ENCODE measurements around the gene MON1B.
A peak's percentile ranks its signal among the peaks of the same experiment; 100 is the strongest.
"Not testable (repeated sequence)": the region's sequence is repeated elsewhere in the genome, so short reads cannot be mapped to it uniquely, and the experiment has no call there.

The MON1B gene

DNA sequence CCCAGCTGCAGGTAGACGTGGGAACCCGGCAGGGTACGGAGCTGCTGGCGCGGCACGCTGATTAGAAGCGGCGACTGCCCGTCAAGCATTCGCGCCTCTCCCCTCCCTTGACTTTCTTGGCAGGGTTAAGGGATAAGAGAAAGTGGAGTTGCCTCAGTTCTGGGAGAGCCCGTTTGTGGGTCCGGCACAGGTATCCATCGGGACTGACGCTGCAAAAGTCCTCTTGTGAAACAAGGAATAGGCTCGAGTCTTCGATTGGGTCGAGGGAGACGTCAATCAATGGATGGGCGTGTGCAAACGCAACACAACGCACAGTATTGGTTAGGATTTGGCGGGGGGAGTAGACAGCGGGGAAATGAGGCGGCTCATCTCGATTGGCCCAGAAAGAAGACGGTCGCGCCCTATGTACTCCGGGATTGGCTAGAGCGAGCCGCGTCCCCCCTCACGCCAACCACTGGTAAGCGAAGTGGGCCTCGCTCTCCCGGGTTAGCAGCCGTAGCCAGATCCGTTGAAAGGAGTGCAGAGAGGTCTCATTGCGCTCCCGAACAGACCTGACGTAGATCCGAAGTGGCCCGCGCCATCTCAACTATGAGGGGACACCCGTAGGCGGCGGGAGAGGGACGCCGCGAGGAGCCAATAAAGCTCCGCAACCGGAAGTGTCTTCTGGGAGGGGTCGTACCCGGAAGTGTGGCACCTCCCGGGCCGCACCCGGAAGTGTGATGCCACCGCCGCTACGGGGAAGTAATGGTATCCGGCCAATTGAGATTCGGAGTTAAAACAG, at the start of gene MON1B:
MON1B (plus strand) TSS at position 713 of the 781 bp plus-strand sequence. CDS start 296 bp downstream, outside the sequence.
- Histone ChIP-seq H3K4me3 (ENCODE audit: low read length) (peak within 1 kb of the TSS; percentile 65), H3K36me3 (ENCODE audit: control insufficient read depth, insufficient read depth, low read length) (no peaks in the 10 kb centered on the region), H3K4me1 (ENCODE audit: control insufficient read depth, insufficient read depth, low read length) (peaks cover 9% of the 10 kb centered on the region), H3K27me3 (ENCODE audit: control insufficient read depth, insufficient read depth, low read length) (no peaks in the 10 kb centered on the region), H3K9me3 (ENCODE audit: control insufficient read depth, low read length) (no peaks in the 10 kb centered on the region), H3K9ac (ENCODE audit: low read length) (peak within 1 kb of the TSS; percentile 89)

DNA sequence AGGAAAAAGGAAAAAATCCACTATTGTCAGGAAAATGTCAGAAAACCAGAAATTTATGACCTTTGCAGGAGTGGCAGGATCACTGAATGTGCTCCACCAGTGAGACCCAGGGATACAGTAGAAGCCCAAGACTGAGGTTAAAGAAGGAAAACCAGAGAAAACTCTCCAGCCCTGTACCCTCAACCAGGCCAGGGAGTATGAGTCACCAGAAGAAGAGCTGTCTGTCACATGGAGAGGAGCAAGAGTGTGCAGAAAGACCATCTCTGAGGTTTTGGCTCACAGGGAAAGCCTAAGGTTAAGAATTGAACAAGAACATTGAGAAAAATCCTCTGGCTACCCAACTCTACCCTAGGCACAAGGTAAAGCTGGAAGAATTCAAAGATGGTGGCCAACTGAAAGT, 47.6 kb upstream of the MON1B start:
- Histone ChIP-seq H3K9me3 (ENCODE audit: control insufficient read depth, low read length) (no peaks in the 10 kb centered on the region), H3K36me3 (ENCODE audit: control insufficient read depth, insufficient read depth, low read length) (no peaks in the 10 kb centered on the region), H3K27me3 (ENCODE audit: control insufficient read depth, insufficient read depth, low read length) (no peaks in the 10 kb centered on the region), H3K9ac (ENCODE audit: low read length) (no peak overlapping the region), H3K4me3 (ENCODE audit: low read length) (no peak overlapping the region), H3K4me1 (ENCODE audit: control insufficient read depth, insufficient read depth, low read length) (no peaks in the 10 kb centered on the region)

GRCh38 chr16:77148121-77148520, 42.9 kb upstream of the MON1B start:
- H3K4me1 ChIP-seq (ENCODE audit: control insufficient read depth, insufficient read depth, low read length), result no peaks in the 10 kb centered on the region
- H3K27me3 ChIP-seq (ENCODE audit: control insufficient read depth, insufficient read depth, low read length), result no peaks in the 10 kb centered on the region
- H3K9me3 ChIP-seq (ENCODE audit: control insufficient read depth, low read length), result no peaks in the 10 kb centered on the region
- no peak overlapping the region for H3K9ac ChIP-seq (ENCODE audit: low read length)
- H3K36me3 ChIP-seq (ENCODE audit: control insufficient read depth, insufficient read depth, low read length), result no peaks in the 10 kb centered on the region
- no peak overlapping the region for H3K4me3 ChIP-seq (ENCODE audit: low read length)

DNA sequence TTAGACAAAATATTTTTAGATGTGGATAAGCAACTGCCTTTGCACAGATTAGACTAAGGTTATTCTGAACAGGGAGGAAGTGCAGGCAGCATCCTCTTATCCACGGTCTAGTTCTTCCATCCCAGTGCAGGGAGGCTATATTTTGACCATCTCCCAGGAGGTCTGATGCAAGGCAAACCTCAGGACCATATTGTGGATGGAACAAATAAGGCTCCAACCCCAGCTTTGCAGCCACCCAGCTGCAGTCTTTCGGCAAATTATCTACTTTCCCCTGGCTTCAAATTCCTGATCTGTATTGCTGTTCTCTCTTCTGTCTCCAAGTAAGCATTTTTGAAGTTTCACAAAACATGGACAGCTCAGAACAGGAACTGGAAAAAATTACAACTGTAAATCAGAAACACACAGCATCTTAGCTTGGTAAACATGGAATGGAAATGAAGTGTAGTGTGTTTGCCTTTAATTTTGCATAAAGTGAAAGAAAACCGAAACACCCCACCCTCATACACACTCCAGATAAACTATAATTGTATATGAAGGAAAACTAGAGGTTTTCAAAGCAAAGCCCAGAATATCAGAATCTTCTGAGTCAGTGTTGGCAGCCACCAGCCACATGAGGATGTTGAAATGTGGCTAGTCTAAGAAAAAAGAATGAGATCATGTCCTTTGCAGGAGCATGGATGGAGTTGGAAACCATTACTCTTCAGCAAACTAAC, 33.5 kb upstream of the MON1B start:
- no peaks in the 10 kb centered on the region for H3K4me1 ChIP-seq (ENCODE audit: control insufficient read depth, insufficient read depth, low read length)
- no peak overlapping the region for H3K9ac ChIP-seq (ENCODE audit: low read length)
- H3K27me3 ChIP-seq (ENCODE audit: control insufficient read depth, insufficient read depth, low read length), result no peaks in the 10 kb centered on the region
- H3K9me3 ChIP-seq (ENCODE audit: control insufficient read depth, low read length), result no peaks in the 10 kb centered on the region
- no peaks in the 10 kb centered on the region for H3K36me3 ChIP-seq (ENCODE audit: control insufficient read depth, insufficient read depth, low read length)
- H3K4me3 ChIP-seq (ENCODE audit: low read length), result no peak overlapping the region

GRCh38 chr16:77158293-77158692, 32.7 kb upstream of the MON1B start:
- no peak overlapping the region for H3K9ac ChIP-seq (ENCODE audit: low read length)
- H3K9me3 ChIP-seq (ENCODE audit: control insufficient read depth, low read length), result no peaks in the 10 kb centered on the region
- H3K4me1 ChIP-seq (ENCODE audit: control insufficient read depth, insufficient read depth, low read length), result no peaks in the 10 kb centered on the region
- no peaks in the 10 kb centered on the region for H3K36me3 ChIP-seq (ENCODE audit: control insufficient read depth, insufficient read depth, low read length)
- H3K27me3 ChIP-seq (ENCODE audit: control insufficient read depth, insufficient read depth, low read length), result no peaks in the 10 kb centered on the region
- H3K4me3 ChIP-seq (ENCODE audit: low read length), result no peak overlapping the region

- H3K9ac ChIP-seq (ENCODE audit: low read length), result no peak overlapping the region
- no peak overlapping the region for H3K4me3 ChIP-seq (ENCODE audit: low read length)
- H3K9me3 ChIP-seq (ENCODE audit: control insufficient read depth, low read length), result no peaks in the 10 kb centered on the region
- no peaks in the 10 kb centered on the region for H3K4me1 ChIP-seq (ENCODE audit: control insufficient read depth, insufficient read depth, low read length)
- peaks cover 6% of the 10 kb centered on the region for H3K27me3 ChIP-seq (ENCODE audit: control insufficient read depth, insufficient read depth, low read length)
- no peaks in the 10 kb centered on the region for H3K36me3 ChIP-seq (ENCODE audit: control insufficient read depth, insufficient read depth, low read length)
These were observed 26.0 kb upstream of the MON1B start for GRCh38 chr16:77165006-77165405.

GRCh38 chr16:77165536-77166236, 25.3 kb upstream of the MON1B start:
- H3K9me3 ChIP-seq (ENCODE audit: control insufficient read depth, low read length); H3K36me3 ChIP-seq (ENCODE audit: control insufficient read depth, insufficient read depth, low read length); H3K27me3 ChIP-seq (ENCODE audit: control insufficient read depth, insufficient read depth, low read length); H3K9ac ChIP-seq (ENCODE audit: low read length); H3K4me1 ChIP-seq (ENCODE audit: control insufficient read depth, insufficient read depth, low read length); H3K4me3 ChIP-seq (ENCODE audit: low read length): not testable (repeated sequence)

- Histone ChIP-seq H3K9me3 (ENCODE audit: control insufficient read depth, low read length) (no peaks in the 10 kb centered on the region), H3K4me3 (ENCODE audit: low read length) (no peak overlapping the region), H3K36me3 (ENCODE audit: control insufficient read depth, insufficient read depth, low read length) (no peaks in the 10 kb centered on the region), H3K4me1 (ENCODE audit: control insufficient read depth, insufficient read depth, low read length) (no peaks in the 10 kb centered on the region), H3K9ac (ENCODE audit: low read length) (no peak overlapping the region), H3K27me3 (ENCODE audit: control insufficient read depth, insufficient read depth, low read length) (peaks cover 10% of the 10 kb centered on the region)
These were observed 24.3 kb upstream of the MON1B start for GRCh38 chr16:77166726-77167125.

GRCh38 chr16:77168901-77169300, 22.1 kb upstream of the MON1B start:
- no peaks in the 10 kb centered on the region for H3K36me3 ChIP-seq (ENCODE audit: control insufficient read depth, insufficient read depth, low read length)
- no peak overlapping the region for H3K4me3 ChIP-seq (ENCODE audit: low read length)
- peaks cover 10% of the 10 kb centered on the region for H3K27me3 ChIP-seq (ENCODE audit: control insufficient read depth, insufficient read depth, low read length)
- no peaks in the 10 kb centered on the region for H3K9me3 ChIP-seq (ENCODE audit: control insufficient read depth, low read length)
- no peaks in the 10 kb centered on the region for H3K4me1 ChIP-seq (ENCODE audit: control insufficient read depth, insufficient read depth, low read length)
- no peak overlapping the region for H3K9ac ChIP-seq (ENCODE audit: low read length)

GRCh38 chr16:77169650-77170236, 21.2 kb upstream of the MON1B start:
- Histone ChIP-seq H3K36me3 (ENCODE audit: control insufficient read depth, insufficient read depth, low read length) (no peaks in the 10 kb centered on the region), H3K27me3 (ENCODE audit: control insufficient read depth, insufficient read depth, low read length) (peaks cover 10% of the 10 kb centered on the region), H3K4me3 (ENCODE audit: low read length) (no peak overlapping the region), H3K9ac (ENCODE audit: low read length) (no peak overlapping the region), H3K4me1 (ENCODE audit: control insufficient read depth, insufficient read depth, low read length) (no peaks in the 10 kb centered on the region), H3K9me3 (ENCODE audit: control insufficient read depth, low read length) (no peaks in the 10 kb centered on the region)

GRCh38 chr16:77170805-77171204, 20.2 kb upstream of the MON1B start:
- H3K9ac ChIP-seq (ENCODE audit: low read length), result no peak overlapping the region
- H3K36me3 ChIP-seq (ENCODE audit: control insufficient read depth, insufficient read depth, low read length), result no peaks in the 10 kb centered on the region
- H3K27me3 ChIP-seq (ENCODE audit: control insufficient read depth, insufficient read depth, low read length), result peaks cover 10% of the 10 kb centered on the region
- H3K4me1 ChIP-seq (ENCODE audit: control insufficient read depth, insufficient read depth, low read length), result no peaks in the 10 kb centered on the region
- no peaks in the 10 kb centered on the region for H3K9me3 ChIP-seq (ENCODE audit: control insufficient read depth, low read length)
- no peak overlapping the region for H3K4me3 ChIP-seq (ENCODE audit: low read length)
